HG02642 (cell line): ENCODE measurements around the gene EPRS1.
"Not testable (repeated sequence)": the region's sequence is repeated elsewhere in the genome, so short reads cannot be mapped to it uniquely, and the experiment has no call there.

ENCODE experiments used
- ATAC-seq: cut with Tn5 transposase; IDR thresholded peaks from one replicate; pipeline ENCODE4 v1.9.1; 2021; ENCODE audit warnings: mild to moderate bottlenecking; ENCODE audit not compliant: unreplicated experiment, poor library complexity

EPRS1 gene

GRCh38 chr1:220040028-220040596 is 6.2 kb downstream of the EPRS1 start:
- ATAC-seq = no peak

DNA sequence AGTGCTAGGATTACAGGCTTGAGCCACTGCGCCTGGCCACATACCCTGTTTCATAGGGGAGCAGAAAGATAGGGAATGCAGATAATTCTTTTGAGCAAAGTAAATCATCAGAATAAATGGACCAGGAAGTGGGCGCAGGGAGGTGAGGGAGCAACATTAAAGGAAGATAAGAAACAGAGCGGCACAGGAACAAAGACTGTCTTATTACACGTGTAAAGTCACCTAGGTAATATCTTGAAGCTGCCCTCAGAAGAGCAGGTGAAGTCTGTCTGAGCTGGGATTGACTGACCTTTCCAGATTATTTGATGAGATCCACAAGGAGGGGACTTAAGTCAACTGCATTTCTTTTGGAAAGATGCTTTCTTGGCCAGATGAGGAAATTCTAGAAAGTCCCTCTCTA is 7.7 kb downstream of the EPRS1 start:
- no peak for ATAC-seq

- not testable (repeated sequence) for ATAC-seq
Observed at GRCh38 chr1:220037810-220038209, 8.5 kb downstream of the EPRS1 start.

DNA sequence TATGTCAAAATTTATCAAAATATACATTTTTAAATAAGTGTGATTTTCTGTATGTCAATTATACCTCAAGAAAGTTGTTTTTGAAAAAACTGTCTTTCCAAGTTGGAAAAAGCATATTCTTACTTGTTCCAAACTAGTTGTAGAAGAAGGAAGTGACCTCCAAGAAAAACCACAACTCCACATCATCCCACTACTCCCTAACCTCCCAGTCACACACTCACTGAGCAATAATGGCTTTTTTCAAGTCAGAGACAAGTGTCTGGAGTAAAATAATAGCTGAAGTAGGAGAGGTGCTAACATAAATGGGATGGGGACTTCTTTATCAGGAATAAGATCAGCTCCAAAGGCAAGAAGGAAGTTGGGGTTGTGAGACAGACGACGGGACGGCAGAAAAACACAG is 13.4 kb downstream of the EPRS1 start:
- ATAC-seq = no peak

DNA sequence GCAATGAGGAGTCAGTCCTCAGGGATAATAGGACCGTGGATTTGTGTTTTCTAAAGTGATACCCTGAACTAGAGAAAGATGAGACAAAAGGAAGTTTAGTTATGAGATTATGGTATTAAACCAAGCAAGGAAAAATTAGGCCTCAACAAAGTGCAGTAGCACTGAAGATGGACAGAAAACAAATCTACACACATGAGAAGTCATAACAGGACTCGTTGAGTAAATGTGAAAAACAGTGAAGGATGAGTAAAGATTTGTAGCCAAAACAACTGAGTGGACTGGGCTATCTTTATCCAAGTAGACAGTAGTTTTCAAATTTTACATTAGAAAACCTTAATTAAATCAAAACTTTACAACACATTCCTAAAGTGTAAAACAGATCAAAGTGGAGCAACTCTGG is 15.0 kb downstream of the EPRS1 start:
- no peak for ATAC-seq

GRCh38 chr1:220028346-220028895 is 17.9 kb downstream of the EPRS1 start:
- no peak for ATAC-seq

DNA sequence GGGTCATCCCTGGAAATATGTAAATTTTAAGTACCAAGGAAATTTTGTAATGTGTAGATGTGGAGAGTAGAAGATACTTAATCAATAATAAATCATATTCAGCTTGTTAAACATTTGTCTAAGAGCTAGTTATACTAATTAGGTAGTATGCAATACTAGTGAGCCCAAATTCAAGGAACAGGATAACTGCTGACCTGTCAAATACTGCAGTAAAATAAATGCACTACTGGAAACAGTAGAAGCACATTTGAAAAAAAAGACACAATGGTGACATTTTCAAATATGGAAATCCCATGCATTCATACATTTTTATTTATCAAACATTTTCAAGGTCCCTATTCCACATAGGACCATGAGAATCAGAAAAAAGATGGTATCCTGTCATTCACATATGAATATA is 27.2 kb downstream of the EPRS1 start:
- ATAC-seq = no peak

- peak; percentile 56 for ATAC-seq
Observed at GRCh38 chr1:220013497-220013896, 32.8 kb downstream of the EPRS1 start.

DNA sequence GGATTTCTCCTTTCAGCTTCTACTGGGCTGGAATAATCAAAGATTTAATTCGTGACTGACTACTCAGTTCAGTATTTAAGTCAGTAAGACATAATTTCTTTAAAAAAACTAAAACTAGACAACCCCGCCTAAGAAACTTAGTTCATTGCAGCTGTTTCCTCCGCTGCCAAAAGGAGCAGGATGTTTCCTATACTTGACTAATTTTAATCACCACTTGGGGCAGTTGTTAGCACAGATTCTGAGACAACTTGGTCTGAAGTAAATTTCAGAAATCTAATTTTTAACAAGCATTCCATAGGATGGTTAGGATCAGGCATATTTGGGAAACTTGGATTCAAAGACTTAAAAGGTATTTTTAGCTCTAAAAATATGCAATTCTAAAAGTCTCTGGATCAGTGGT is 34.0 kb downstream of the EPRS1 start:
- ATAC-seq = no peak

GRCh38 chr1:220011620-220012019 is 34.7 kb downstream of the EPRS1 start:
- ATAC-seq = no peak

DNA sequence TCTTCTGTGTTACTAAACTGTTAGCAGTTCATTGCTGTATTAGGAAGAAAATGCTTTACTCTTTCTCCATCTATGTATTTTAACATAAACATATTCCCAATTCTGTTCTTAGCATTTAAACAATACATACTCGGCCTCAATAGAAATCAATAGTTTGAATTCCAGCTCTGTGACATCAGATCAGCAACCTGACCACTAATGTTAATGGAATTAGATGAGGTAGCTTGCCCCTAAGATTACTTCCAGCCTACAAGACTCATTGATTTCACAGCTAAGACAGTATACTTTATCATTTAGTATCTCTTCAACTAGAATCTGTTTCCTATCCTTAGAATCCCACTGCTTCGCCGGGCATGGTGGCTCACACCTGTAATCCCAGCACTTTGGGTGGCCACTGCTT is 38.9 kb downstream of the EPRS1 start:
- no peak for ATAC-seq

DNA sequence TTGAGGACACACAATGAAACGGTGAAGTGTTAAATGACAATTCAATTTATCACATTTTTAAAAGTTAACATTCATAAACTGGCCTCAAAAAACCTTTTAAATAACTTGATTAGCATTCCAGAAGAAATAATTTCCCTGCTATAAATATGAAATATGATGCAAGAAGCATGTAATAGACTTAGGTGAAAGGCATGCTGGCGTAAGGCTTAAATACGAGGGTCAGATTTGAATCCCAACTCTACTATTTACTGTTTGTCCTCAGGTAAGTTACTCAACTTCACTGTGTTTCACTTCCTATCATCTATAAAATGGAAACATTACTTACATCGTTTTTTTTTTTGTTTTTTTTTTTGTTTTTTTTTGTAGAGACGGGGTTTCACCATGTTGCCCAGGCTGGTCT is 40.8 kb downstream of the EPRS1 start:
- ATAC-seq = no peak

GRCh38 chr1:220003610-220004299 is 42.5 kb downstream of the EPRS1 start:
- ATAC-seq = no peak

DNA sequence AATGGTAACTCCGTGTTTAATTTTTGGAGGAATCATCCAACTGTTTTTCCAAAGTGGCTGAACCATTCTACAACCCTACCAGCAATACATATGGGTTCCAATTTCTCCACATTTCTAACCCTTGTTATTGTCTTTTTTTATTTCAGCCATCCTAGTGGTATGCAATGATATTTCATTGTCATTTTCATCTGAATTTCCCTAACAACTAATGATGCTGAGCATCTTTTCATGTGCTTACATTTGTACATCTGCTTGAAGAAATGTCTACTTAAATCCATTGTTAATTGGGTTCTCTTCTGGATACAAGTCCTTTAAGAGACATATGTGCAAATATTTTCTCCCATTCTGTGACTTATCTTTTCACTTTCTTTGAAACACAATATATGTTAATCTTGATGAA is 43.3 kb downstream of the EPRS1 start:
- no peak for ATAC-seq

- ATAC-seq = no peak
Observed at GRCh38 chr1:220001095-220001501, 45.2 kb downstream of the EPRS1 start.

DNA sequence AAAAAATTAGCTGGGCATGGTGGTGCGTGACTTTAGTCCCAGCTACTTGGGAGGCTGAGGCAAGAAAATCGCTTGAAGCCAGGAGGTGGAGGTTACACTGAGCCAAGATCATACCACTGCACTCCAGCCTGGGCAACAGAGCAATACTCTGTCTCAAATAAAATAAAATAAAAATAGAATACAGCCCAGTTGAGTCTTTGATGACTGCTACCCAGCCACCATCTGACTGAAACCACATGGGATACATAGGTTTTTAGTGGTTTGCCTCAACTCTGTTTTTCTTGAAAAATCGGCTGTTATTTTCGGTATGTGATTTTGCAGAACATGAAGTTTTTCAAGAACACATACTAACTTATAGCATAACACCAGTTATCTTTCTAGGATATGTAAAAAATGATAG is 46.5 kb downstream of the EPRS1 start:
- no peak for ATAC-seq
